NOMO-1 treated with DMSO at 0.1 percent for 48 hours (cell line): ENCODE data around the gene EMX1.

Source experiments
- DNase-seq: peaks from one replicate; lab custom pipeline; 2025; ENCODE audit not compliant: unreplicated experiment; lab: John Stamatoyannopoulos, UW

The EMX1 gene

GRCh38 chr2:72975017-72975416 is 57.7 kb downstream of the EMX1 start:
- DNase-seq, result no peak

- DNase-seq, result peak; percentile 97
These were observed 62.6 kb downstream of the EMX1 start for GRCh38 chr2:72979896-72980295.

- DNase-seq, result no peak
These were observed 63.4 kb downstream of the EMX1 start for GRCh38 chr2:72980535-72981217.

- DNase-seq, result no peak
These were observed 64.2 kb downstream of the EMX1 start for GRCh38 chr2:72981536-72981935.

- no peak for DNase-seq
These were observed 64.9 kb downstream of the EMX1 start for GRCh38 chr2:72982219-72982618.

GRCh38 chr2:72982781-72983499 is 65.6 kb downstream of the EMX1 start:
- DNase-seq, result no peak

- DNase-seq, result no peak
These were observed 66.3 kb downstream of the EMX1 start for GRCh38 chr2:72983500-72984161.

- DNase-seq, result no peak
These were observed 66.9 kb downstream of the EMX1 start for GRCh38 chr2:72984172-72984671.
